ENCODE data around the gene DHRS7. TPM values are rescaled to one million over a fixed set of nuclear protein-coding genes. Genes with fewer than 3 reads are reported as not detected.

DHRS7 gene
- total and polyA plus RNA-seq, 2 of the 8 experiments (the other 6 are each of a cell fraction or from before 2014, with no cell fraction given), result 10.8 to 27.5 TPM

DNA sequence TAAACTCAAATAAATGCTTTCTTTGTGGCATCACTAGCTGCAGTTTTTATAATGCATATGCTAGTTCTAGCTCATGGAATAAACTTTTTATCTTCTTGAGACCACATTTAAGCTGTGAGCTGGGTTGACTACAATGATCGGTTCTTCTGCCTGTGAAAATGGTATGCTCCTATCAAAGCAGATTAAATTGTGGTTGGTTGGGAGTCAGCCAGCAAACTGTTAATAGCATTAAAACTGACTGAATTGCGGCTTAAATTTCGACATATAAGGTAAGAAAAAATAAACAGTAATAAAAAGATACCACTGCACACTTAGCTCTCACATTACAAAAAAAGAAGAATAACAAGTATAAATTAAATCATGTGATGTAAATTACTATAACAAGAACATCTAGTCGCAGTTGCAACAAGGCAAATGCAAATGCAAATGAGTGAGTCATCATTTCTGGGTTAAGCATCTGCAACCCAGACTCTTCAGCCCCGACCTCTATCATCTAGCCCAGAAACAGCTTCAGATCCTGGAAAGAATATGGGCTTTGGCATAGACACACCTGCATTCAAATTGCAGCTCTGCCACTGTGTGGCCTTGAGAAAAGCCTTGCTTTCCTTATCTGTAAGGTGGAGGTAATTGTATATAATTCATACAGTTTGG, 19.8 kb upstream of the DHRS7 start:
- Histone ChIP-seq H2AFZ (ENCODE audit: low read length) (no peak overlapping the region), H3K4ac (replicated peaks; ENCODE audit: insufficient read length, low read depth, low read length) (no peak overlapping the region), H4K8ac (ENCODE audit: extremely low read depth, insufficient read depth, low read length) (no peak overlapping the region), H4K91ac (replicated peaks; ENCODE audit: insufficient read length, low read length) (no peak overlapping the region), H3K79me2 (ENCODE audit: control insufficient read depth in 1 of 2, insufficient read depth in 2 of 2, low read length in 2 of 2) (no peaks in the 10 kb centered on the region), H2BK12ac (ENCODE audit: low read depth, low read length) (no peak overlapping the region), H3K9me3 (ENCODE audit: insufficient read depth in 2 of 2, low read depth in 1 of 2, low read length in 1 of 2) (no peaks in the 10 kb centered on the region), H3K23ac (ENCODE audit: insufficient read length) (no peak overlapping the region), H3K4me1 (replicated peaks in 1 of 4; ENCODE audit: control insufficient read depth in 3 of 4, insufficient read depth in 4 of 4, low read length in 3 of 4) (peaks cover 0 to 3% (median 0%) of the 10 kb centered on the region in 4 experiments; a peak in 1 of 7 replicates), H4K5ac (ENCODE audit: insufficient read length, low read depth, low read length) (no peak overlapping the region), H3K4me3 (ENCODE audit: extremely low read depth in 1 of 4, insufficient read depth in 2 of 4, low read depth in 3 of 4, low read length in 4 of 4) (no peak overlapping the region), H4K20me1 (replicated peaks in 1 of 2; ENCODE audit: control insufficient read depth in 1 of 2, insufficient read depth in 2 of 2, low read length in 2 of 2) (no peaks in the 10 kb centered on the region), H3K18ac (ENCODE audit: extremely low read depth, low read length) (no peak overlapping the region), H3K9ac (replicated peaks in 1 of 4; ENCODE audit: extremely low read depth in 1 of 4, low read depth in 3 of 4, low read length in 3 of 4) (no peak overlapping the region), H3K23me2 (ENCODE audit: low read depth, low read length) (no peaks in the 10 kb centered on the region), H3K27me3 (replicated peaks in 1 of 4; ENCODE audit: control insufficient read depth in 3 of 4, extremely low read depth in 1 of 4, insufficient read depth in 3 of 4, low read length in 3 of 4) (no peaks in the 10 kb centered on the region), H3K79me1 (ENCODE audit: low read depth, low read length) (no peaks in the 10 kb centered on the region), H3K27ac (ENCODE audit: low read depth, low read length) (no peak overlapping the region), H2BK15ac (ENCODE audit: low read length) (no peak overlapping the region), H2AK5ac (ENCODE audit: low read depth, low read length) (no peak overlapping the region), H3K14ac (ENCODE audit: insufficient read length) (no peak overlapping the region), H3K4me2 (ENCODE audit: insufficient read depth in 1 of 2, low read depth in 2 of 2, low read length in 2 of 2) (no peak overlapping the region), H3K36me3 (ENCODE audit: control insufficient read depth in 2 of 4, insufficient read depth in 4 of 4, low read length in 3 of 4) (no peaks in the 10 kb centered on the region), H2BK20ac (ENCODE audit: low read length) (no peak overlapping the region), H2BK120ac (replicated peaks; ENCODE audit: low read depth, low read length) (no peak overlapping the region), H2BK5ac (ENCODE audit: low read depth, low read length) (no peak overlapping the region), H3K56ac (replicated peaks; ENCODE audit: insufficient read length, low read depth, low read length) (no peak overlapping the region)
- WGBS, 2 experiments (ENCODE audit: extremely low coverage in 1 of 2, insufficient coverage in 1 of 2, insufficient read length in 1 of 2, insufficient replicate concordance in 2 of 2, low coverage in 1 of 2, low lambda C conversion rate in 2 of 2, missing lambda C conversion rate in 1 of 2), result 70% methylated on average over 5 of the region's 5 CpGs; no CpG with 5 or more reads in 1 of the 2 experiments
- DNase-seq (ENCODE audit: low read depth in 1 of 2, low spot score in 2 of 2), result no peak
- FAIRE-seq, result no peak
- CTCF ChIA-PET (ENCODE audit: partially characterized antibody), result interaction anchor here (0.6 to 8.4 kb wide), 31 partner anchors 10 to 607 kb away, joined by 3 to 80 read pairs (median 5); partner anchors contain the start of genes DHRS7, PPM1A and SIX6
- 0 out of 2 replicates have a peak, but pooled peaks have one; percentile 58 for TF ChIP-seq JUND (IDR thresholded peaks at IDR 0.05; ENCODE audit: low read length)
- TF ChIP-seq TCF12 (IDR thresholded peaks at IDR 0.05; ENCODE audit: low read depth, low read length), result no peak
- no peak for TF ChIP-seq FOSL1 (IDR thresholded peaks at IDR 0.05; ENCODE audit: insufficient read depth, low read depth, low read length)
- POLR2A ChIA-PET (ENCODE audit: partially characterized antibody), result interaction anchor here (0.9 kb wide), 1 partner anchor 331 kb away, joined by 3 read pairs; no protein-coding TSS in a partner anchor
